GM12873 (cell line): ENCODE data around the gene BCL2L14.

Experiments
- TF ChIP-seq, protein P1 (sequence below): IDR thresholded peaks from 2 replicates; pipeline ENCODE4 v1.5.1; 2012; ENCODE audit warnings: low read depth, mild to moderate bottlenecking, moderate library complexity, low read length, control low read depth; ENCODE audit not compliant: insufficient read depth; ENCODE audit errors: missing control alignments

The BCL2L14 gene

DNA sequence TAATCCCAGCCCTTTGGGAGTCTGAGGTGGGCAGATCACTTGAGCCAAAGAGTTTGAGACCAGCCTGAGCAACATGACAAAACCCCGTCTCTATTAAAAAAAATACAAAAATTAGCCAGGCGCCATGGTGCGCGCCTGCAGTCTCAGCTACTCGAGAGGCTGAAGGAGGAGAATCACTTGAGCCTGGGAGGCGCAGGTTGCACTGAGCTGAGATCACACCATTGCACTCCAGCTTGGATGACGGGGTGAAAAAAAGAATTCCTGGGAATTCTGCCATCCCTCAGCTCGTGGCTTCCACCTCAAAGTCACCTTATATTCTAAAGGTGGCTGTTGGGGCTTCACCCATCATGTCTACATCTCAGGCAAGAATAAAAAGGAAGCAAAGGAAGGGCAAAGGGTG lies 12.9 kb downstream of the BCL2L14 start:
- TF ChIP-seq, protein P1, sequence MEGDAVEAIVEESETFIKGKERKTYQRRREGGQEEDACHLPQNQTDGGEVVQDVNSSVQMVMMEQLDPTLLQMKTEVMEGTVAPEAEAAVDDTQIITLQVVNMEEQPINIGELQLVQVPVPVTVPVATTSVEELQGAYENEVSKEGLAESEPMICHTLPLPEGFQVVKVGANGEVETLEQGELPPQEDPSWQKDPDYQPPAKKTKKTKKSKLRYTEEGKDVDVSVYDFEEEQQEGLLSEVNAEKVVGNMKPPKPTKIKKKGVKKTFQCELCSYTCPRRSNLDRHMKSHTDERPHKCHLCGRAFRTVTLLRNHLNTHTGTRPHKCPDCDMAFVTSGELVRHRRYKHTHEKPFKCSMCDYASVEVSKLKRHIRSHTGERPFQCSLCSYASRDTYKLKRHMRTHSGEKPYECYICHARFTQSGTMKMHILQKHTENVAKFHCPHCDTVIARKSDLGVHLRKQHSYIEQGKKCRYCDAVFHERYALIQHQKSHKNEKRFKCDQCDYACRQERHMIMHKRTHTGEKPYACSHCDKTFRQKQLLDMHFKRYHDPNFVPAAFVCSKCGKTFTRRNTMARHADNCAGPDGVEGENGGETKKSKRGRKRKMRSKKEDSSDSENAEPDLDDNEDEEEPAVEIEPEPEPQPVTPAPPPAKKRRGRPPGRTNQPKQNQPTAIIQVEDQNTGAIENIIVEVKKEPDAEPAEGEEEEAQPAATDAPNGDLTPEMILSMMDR = no peak

DNA sequence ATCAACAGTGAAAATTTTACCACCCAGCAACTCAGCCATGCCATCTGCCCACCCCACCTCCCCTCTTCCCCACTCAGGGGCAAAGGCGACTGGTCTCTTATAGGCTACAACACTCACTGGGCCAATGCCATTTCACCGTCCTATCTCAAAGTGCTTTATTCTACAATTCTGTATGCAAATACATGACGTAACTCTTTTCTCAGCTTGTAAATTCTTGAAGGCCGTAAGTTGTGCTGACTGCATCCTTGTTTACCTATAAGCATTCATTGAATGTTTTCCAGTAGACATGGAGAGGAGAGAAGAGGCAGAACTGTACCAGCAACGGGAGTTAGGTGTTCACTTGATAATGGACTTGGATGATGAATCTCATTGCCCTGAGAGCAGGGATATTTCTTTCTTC lies 15.6 kb downstream of the BCL2L14 start:
- TF ChIP-seq, protein P1 = no peak

DNA sequence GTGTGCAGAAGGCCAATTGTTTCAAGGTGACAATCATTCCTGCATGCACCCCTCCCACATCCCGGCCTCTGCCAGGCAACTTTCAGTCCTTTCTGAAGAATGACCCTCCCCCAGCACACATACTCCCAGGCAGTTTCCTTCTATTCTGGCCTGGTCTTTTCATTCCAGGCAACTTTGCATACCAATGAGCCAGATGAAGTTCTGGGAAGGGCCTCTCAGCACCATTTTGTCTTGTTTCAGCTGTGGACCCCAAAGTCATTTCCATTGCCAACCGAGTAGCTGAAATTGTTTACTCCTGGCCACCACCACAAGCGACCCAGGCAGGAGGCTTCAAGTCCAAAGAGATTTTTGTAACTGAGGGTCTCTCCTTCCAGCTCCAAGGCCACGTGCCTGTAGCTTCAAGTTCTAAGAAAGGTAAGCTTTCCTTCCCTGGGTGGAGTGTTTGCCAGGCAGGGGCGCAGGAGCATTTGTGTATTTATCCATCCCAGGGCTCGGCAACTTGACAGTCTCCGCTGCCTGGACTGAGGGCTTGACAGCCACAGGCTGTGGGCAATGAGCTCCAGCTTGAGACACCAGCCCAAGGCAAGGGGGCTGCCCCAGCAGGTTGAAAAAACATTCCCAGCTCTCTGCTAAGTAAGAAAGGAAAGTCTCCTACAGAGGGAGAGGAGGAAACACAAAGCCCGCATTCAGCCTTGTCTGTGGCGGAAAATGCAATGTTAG lies 16.4 kb downstream of the BCL2L14 start:
- TF ChIP-seq, protein P1 = no peak

DNA sequence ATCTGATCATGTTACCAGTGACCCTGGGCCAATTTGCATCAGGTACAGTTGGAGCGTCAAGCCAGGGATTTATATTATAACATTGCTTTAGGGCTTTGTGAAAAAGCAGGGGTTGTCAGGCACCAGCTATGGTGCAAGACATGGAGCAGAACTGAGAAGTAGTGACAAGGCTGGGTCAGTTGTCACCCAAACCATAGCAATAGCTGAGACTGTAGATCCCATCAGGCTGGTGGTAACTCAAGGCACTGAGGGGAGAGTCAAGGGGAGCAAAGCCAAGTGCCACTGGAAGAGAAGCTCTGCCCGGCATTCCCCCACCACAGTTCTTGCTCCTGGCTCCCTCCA lies 16.9 kb downstream of the BCL2L14 start:
- TF ChIP-seq, protein P1 = no peak

DNA sequence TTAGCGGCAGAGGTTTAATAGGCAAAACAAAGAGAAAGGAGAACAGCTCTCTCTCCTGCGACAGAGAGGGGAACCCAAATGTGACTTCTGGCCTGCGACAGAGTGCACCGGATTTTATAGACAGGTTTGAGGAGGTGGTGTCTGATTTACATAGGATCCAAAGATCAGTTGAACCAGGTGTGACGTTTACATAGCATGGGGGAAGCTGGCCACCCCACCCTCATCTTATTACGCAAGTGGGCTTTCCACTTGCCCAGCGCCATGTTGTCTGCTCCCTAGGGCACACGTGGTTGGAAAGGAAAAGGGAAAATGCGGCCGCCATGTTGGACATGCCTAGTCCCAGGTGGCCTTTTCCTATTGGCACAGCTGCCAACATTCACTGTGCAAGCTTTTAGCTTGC lies 17.4 kb downstream of the BCL2L14 start:
- TF ChIP-seq, protein P1 = no peak

DNA sequence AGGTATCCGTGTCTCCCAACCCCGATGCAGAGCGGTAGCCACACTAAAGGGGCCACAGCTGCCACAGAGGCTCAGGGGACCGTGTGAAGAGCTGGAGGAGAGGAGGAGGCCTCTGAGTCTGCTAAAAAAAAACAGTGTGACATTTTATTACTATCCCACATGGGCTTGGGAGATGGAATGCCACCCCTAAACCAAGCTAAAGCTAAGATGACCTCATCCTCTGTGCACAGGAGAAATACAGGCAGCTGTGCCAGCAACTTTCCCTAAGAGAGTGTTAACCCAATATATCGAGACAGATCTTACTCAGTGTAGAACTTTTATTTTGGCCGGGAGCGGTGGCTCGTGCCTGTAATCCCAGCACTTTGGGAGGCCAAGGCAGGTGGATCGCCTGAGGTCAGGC lies 18.0 kb downstream of the BCL2L14 start:
- TF ChIP-seq, protein P1 = no peak

DNA sequence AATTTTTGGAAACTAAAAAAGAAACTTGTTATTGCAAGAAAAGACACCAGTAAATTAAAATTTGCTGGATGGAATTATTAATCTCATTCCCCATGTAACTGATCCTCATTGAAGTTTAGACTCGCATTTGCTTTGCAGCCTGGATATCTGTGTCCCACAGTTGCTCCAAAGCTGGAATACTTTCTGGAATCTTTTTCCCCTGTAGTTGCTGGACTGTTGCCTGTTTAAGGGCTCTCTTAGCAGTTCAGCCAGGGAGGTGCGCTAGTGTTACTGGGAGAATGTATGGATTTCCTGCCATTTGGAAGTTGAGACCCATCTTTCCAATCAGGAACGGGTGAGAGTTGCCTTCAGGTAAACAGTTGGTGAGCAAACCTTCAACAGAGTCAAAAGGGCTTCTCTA lies 20.3 kb downstream of the BCL2L14 start:
- TF ChIP-seq, protein P1 = no peak
